ENCODE results near the gene DHDH.
A peak's percentile ranks its signal among the peaks of the same experiment; 100 is the strongest.

The DHDH gene

DNA sequence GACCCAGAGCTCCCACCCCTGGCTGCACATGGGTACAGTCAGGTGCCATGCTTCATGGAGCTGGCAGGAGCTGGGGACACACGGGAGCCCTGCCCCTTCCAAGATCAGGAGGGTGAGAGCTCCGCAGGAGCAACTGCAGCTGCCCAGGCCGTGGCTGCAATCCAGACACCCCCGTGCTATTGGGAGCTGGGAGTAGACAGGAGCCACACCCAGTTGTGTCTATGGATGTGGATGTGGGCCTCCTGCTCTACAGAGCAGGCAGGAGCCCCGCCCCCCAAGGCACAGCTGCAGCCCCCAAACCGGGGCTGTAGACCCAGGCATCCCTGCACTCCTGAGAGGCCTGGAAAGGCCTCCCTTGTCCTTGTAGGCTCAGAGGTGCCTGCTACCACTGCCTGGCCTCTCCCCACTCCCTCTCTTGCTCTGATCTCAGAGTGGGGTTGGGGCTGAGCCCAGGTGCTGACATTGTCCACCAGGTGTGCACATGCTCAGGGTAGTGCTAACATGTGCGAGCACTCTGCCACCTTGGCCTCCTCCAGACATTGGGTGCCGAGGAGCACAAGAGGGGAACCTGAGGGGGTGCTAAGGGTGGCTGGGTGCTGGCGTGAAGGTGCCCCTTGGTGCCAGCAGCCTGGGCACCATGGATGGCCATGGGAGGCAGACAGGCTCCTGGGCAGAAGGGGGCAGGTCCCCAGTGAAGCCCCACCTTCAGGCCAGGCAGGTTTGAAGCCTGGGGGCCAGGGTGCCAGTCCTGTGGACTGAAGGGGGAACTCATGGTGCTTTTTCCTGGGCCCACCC, 13.2 kb downstream of the DHDH start:
- H3K4me3 ChIP-seq (ENCODE audit: low read depth, low read length) = no peak overlapping the region

DNA sequence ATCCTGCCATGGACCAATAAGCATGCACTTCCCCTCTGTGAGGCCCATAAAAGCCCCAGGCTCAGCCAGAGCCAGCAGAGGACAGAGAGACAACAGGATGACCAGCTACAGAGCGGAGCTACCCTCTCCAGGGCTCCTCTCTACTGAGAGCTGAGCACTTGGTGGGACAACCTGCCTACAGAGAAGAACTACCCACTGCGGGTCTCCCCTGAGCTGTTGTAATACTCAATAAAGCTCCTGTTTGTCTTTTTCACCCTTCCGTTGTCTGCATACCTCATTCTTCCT, 13.7 kb downstream of the DHDH start:
- H3K4me3 ChIP-seq (ENCODE audit: low read depth, low read length) = no peak overlapping the region

DNA sequence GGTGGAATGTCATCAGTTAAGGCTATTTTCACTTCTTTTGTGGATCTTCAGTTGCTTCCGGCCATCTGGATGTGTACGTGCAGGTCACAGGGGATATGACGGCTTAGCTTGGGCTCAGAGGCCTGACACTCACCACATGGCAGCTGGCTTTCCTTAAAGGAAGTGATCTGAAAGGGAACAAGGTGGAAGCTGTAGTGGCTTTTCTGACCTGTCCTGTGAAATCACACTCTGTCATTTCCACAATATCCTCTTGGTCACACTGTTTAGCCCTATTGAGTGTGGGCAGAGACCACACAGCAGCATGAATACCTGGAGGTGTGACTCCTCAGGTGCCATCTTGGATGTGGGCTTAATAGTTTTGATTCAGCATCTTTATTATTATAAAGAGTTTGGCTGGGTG, 16.7 kb downstream of the DHDH start:
- H3K4me3 ChIP-seq (ENCODE audit: low read depth, low read length) = no peak overlapping the region

DNA sequence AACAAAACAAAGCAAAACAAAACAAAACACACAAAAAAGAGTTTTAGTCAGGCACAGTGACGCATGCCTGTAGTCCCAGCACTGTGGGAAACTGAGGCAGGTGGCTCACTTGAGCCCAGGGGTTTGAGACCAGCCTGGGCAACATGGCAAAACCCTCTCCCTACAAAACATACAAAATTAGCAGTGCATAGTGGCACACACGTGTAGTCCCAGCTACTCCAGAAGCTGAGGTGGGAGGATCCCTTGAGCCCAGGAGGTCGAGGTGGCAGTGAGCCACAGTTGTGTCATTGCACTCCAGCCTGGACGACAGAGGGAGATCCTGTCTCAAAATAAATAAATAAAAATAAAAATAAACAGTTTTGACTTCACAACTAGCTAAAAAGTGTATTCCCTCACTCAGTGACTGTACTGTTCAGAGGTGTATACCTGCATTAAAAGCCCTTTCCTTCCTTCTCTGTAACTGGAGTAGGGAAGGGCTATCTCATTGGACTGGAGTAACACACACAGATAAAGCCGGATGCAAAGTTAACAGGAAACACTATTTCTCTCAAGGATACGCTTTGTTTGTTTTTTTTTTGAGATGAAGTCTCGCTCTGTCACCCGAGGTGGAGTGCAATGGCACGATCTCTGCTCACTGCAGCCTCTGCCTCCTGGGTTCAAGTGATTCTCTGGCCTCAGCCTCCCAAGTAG, 17.5 kb downstream of the DHDH start:
- no peak overlapping the region for H3K4me3 ChIP-seq (ENCODE audit: low read depth, low read length)

DNA sequence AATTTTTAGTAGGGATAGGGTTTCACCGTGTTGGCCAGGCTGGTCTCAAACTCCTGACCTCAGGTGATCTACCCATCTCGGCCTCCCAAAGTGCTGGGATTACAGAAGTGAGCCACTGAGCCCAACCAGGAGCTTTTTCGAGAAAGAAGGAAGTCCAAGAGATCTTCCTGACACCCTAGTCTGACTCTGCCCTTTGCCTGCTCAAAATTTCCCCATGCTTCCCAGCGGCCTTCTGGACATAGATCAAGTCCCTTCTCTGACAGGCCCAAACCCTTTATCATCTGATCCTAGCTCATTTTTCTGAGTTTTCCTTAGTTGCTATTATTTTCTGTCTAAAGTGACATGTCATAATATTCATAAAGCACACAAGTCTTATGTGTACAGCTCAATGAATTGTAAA, 19.6 kb downstream of the DHDH start:
- no peak overlapping the region for H3K4me3 ChIP-seq (ENCODE audit: low read depth, low read length)

DNA sequence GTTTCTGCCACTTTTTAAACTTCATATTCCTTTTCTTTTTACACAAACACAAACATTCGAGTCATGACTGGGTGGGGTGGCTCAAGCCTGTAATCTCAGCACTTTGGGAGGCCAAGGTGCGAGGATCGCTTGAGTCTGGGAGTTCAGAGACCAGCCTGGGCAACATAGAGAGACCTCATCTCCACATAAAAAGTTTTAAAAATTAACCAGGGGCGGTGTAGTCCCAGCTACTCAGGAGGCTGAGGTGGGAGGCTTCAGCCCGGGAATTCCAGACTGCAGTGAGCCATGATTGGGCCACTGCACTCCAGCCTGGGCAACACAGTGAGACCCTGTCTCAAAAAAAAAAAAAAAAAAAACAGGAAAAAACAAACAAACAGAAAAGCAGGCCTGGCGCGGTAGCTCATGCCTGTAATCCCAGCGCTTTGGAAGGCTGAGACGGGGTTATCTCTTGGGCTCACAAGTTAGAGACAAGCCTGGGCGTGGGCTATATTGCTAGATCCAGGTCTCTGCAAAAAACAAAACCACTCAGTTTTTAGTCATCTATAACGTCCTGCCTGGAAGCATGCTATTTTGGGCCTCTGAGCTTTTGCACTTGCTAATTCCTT, 20.6 kb downstream of the DHDH start:
- peak overlapping the region; percentile 91 for H3K4me3 ChIP-seq (ENCODE audit: low read depth, low read length)

DNA sequence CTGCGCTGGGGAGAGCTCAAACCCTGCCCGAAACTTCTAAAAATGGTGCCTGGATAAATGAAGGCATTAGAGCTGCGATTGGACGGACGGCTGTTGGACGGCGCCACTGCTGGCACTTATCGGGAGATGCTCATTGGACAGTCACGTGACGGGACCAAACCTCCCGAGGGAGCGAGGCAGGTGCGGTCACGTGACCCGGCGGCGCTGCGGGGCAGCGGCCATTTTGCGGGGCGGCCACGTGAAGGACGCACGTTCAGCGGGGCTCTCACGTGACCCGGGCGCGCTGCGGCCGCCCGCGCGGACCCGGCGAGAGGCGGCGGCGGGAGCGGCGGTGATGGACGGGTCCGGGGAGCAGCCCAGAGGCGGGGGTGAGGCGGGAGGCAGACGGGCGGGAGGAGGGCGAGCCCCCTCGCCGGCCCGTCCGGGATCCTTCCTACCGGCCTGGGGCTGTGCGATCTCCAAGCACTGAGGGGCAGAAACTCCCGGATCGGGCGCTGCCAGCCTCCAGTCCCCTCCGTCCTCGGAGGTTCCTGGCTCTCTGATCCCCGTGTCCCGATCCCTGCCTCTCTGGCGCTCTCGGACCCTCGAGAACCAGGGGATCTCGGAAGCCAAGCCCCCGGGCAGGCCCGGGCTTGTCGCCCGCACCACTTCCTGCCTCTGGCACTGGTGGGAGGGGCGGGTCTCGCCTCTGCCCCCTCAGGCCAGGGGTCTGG, 21.3 kb downstream of the DHDH start, which contains the start of gene BAX:
Gene BAX (plus strand): TSS at position 281 of the 713 bp plus-strand sequence. CDS start 54 bp downstream, at position 335.
- H3K4me3 ChIP-seq (ENCODE audit: low read depth, low read length) = peak within 1 kb of the TSS; percentile 91

DNA sequence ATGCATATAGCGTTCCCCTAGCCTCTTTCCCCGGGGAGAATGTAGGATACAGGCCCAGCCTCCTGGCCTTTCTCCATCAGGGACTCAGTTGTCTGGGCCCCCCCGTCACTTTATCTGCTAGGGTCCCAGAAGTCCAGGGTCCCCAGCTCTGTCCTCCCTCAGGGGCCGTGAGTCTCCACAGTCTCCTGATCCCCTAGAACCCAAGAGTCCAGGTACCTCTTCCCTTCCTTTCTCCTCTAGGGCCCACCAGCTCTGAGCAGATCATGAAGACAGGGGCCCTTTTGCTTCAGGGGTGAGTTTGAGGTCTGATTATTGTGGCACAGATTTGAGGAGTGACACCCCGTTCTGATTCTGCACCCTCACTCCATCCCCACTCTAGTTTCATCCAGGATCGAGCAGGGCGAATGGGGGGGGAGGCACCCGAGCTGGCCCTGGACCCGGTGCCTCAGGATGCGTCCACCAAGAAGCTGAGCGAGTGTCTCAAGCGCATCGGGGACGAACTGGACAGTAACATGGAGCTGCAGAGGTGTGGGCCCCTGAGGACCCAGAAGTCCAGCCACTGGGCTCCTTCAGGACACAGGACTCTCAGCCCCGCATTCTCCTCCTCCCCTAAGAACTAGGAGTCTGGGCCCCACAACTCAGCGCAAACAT, 21.9 kb downstream of the DHDH start:
- H3K4me3 ChIP-seq (ENCODE audit: low read depth, low read length) = peak overlapping the region; percentile 91

DNA sequence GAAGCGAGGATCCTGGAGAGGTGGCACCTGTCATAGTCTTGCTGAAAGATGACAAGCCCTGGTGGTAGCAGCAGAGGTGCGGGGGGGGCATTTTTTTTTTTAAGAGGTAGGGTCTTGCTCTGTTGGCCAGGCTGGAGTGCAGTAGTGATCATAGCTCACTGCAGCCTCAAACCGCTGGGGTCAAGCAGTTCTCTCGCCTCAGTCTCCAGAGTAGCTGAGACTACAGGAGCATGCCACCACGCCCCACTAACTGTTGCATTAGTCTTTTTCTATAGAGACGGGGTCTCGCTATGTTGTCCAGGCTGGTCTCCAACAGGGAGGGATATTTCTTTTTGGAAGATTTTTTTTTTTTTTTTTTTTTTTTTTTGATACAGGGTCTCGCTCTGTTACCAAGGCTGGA, 24.5 kb downstream of the DHDH start:
- H3K4me3 ChIP-seq (ENCODE audit: low read depth, low read length) = no peak overlapping the region

DNA sequence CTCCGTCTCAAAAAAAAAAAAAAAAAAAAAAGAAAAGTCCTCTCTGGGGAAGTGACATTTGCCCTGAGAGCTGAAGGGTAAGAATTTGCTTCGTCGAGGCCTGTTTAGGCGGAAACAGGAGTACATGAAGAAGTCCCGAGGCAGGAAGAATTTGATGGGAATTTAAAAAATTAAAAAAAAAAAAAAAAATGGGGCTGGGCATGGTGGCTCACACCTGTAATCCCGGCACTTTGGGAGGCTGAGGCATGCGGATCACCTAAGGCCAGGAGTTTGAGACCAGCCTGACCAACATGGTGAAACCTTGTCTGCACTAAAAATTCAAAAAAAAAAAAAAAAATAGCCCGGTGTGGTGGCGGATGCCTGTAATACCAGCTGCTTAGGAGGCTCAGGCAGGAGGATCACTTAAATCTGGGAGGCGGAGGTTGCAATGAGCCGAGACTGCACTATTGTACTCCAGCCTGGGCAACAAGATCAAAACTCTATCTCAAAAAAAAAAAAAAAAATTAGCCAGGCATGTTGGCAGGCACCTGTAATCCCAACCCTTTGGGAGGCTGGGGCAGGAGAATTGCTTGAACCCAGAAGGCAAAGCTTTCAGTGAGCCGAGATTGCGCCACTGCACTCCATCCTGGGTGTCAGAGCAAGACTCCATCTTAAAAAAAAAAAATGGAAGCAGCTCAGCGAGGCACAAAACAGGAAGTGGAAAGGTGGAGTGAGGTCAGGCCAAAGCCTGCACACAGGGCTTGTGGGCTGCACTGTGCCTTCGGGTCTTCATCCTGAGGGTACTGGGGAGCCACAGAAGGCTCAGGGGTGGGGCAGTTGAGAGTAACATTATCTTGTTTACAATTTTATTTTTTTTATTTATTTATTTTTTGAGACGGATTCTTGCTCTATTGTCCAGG, 26.1 kb downstream of the DHDH start:
- H3K4me3 ChIP-seq (ENCODE audit: low read depth, low read length) = no peak overlapping the region

DNA sequence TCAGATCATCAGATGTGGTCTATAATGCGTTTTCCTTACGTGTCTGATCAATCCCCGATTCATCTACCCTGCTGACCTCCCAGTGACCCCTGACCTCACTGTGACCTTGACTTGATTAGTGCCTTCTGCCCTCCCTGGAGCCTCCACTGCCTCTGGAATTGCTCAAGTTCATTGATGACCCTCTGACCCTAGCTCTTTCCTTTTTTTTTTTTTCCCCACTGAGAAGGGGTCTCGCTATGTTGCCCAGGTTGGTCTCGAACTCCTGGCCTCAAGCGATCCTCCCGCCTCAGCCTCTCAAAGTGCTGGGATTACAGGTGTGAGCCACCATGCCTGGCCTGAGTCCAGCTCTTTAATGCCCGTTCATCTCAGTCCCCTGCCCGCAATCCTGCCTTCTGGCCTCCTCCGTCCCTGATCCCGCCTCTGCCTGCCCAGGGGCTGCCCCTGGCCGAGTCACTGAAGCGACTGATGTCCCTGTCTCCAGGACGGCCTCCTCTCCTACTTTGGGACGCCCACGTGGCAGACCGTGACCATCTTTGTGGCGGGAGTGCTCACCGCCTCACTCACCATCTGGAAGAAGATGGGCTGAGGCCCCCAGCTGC, 27.7 kb downstream of the DHDH start:
- H3K4me3 ChIP-seq (ENCODE audit: low read depth, low read length) = no peak overlapping the region

DNA sequence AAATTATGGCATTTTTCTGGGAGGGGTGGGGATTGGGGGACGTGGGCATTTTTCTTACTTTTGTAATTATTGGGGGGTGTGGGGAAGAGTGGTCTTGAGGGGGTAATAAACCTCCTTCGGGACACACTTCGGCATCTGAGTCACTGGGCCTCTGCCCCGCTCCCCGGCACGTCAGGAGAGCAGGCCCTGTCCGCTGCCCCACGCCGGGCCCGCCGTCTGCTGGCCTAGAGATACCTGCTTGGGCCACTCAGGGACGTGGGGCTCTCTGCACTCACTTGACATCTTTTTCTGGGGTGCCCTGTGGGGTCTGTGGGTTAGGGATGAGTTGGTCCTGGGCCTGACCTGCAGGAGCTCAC, 28.2 kb downstream of the DHDH start:
- no peak overlapping the region for H3K4me3 ChIP-seq (ENCODE audit: low read depth, low read length)

DNA sequence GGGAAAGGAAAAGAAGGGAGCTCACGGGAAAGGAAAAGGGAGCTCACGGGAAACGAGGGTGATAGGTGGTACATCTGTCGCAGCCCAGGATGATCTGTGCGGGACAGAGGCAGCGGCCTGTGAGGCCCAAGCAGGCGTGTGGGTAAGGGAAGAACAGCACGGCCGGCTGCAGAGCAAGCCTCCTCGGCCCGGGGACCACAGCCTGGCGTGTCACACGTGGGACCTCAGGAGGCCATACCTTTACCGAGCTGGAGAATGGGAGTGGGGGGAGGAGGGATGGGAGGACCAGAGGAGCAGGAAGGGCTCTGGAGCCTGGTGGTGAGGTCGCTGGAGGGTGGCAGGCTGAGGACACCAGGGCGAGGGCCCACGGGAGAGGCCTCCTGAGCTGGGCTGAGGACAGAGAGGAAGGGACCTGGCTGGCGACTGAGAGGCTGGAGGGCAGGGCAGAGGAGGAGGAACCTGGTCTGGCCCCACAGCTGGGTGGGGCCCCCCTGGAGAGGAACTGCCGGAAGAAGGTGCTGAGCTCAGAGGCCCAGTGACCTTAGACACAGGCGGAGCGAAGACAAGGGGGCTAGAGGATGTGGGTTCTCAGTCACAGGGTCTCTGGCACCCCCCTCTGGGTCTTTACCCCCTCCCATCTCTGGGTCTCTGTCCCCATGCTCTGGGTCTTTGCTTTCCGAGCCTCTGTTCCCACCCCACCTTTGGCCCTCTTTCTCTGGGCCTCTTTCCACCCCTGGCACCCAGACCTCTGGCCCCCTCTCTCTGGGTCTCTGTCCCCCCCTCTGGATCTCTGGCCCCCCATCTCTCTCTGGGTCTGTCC, 28.7 kb downstream of the DHDH start:
- no peak overlapping the region for H3K4me3 ChIP-seq (ENCODE audit: low read depth, low read length)

DNA sequence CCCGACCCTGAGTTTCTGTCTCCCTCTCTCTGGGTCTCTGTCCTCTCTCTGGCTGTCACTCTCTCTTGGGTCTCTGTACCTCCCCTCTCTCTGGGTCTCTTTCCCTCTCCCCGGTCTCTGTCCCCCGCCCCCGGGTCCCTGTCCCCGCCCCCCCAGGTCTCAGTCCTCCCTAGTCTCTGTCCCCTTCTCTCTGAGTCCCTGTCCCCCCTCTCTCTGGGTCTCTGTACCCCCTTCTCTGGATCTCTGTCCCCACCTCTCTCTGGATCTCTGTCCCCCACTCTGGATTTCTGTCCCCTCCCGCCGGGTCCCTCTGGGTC, 29.3 kb downstream of the DHDH start:
- no peak overlapping the region for H3K4me3 ChIP-seq (ENCODE audit: low read depth, low read length)

DNA sequence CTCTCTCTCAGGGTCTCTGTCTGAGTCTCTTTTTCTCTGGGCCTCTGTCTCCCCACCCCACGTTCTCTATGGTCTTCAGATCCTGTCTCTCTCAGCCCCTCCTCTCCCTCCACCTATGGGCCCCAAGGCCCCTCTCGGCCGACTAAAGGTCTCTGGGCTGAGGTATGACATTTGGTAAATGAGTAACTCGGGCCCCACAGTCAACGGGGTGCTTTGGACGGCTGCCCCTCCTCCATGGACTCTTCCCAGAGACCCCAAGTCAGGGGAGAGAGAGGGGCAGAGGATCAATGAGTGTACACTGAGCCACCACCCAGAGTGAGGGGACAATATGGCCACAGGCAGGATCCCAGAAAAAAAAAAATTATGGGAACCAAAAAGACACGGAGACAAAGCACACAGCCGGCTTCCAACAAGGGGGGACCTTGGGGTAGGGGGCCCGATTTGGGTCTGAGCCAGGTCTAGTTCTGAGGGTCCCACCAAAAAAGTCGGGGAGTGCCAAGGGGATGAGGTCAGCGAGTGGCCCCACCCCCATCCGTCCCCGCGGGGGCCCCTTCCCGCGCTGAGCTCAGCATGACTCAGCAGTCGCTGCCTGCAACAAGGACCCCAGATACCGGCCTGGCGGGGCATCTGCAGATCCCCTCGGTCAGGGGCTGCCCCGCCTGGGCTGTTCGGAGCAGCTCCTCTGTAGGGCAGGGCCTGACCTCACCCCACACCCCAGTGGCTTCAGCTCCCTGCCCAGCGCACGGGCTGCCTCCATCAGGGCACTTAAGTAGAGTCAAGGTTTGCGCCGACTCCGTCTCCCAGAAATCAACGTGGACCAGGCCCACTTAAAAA, 30.1 kb downstream of the DHDH start:
- peak overlapping the region; percentile 54 for H3K4me3 ChIP-seq (ENCODE audit: low read depth, low read length)

DNA sequence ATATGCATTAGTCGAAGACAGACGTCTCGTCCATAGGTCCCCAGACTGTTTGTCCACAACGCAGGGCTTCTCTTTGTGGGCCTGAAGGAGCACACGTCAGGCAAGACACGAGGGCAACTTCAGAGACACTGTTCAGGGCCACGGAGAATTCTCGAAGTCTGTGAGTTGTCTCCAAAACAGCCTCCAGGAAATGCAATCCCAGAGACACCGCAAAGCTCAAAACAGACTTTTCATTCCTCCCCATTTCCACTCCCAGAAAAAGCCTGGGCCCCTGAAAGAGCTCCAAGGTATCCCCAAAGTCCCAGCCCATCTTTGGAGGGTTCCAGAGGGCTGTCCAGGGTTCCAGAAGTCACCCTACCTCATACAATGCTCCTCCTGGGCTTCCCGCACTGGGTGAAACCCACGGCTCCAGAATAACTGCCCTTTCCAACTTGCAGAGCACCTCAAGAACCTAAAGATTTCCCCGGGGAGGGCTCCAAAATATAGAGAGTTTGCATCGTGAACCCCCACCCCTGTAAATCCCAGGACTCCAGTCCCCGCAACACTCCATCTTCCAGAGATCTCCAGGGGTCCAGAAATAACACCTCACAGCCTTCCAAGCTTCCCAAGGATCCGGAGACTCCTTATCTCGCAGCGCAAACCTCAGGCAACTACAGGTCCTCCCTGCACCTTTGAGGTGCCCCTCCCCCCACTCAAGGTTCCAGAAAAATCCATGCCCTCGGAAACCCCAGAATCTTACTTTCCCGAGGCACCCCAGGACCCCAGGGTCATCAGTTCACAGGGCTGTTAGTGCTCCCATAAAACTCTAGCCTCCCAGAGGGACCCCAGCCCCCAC, 30.9 kb downstream of the DHDH start:
- H3K4me3 ChIP-seq (ENCODE audit: low read depth, low read length) = peak overlapping the region; percentile 54

DNA sequence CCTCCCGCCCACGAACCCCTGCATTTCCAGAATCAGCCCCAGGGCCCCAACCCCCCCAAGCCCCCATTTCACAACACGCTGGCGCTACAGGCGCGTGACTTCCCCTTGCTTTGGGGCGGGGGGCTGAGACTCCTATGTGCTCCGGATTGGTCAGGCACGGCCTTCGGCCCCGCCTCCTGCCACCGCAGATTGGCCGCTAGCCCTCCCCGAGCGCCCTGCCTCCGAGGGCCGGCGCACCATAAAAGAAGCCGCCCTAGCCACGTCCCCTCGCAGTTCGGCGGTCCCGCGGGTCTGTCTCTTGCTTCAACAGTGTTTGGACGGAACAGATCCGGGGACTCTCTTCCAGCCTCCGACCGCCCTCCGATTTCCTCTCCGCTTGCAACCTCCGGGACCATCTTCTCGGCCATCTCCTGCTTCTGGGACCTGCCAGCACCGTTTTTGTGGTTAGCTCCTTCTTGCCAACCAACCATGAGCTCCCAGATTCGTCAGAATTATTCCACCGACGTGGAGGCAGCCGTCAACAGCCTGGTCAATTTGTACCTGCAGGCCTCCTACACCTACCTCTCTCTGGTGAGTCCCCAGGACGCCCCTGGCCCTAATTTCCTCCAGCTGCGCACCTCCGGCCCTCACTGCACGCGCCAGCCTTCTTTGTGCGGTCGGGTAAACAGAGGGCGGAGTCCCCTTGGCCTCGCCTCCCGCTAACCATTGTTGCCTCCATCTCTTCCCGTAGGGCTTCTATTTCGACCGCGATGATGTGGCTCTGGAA, 31.7 kb downstream of the DHDH start, which contains the start of gene FTL:
Gene FTL (plus strand): TSS at position 270 of the 766 bp plus-strand sequence. CDS start 199 bp downstream, at position 469.
- peak within 1 kb of the TSS; percentile 94 for H3K4me3 ChIP-seq (ENCODE audit: low read depth, low read length)

Measured in iPS-11a (cell line).